Tibial nerve (tissue), 4 donors: ENCODE measurements around the gene NMNAT3. TPM values are rescaled to one million over a fixed set of nuclear protein-coding genes. Genes with fewer than 3 reads are reported as not detected.

Experiments used
- DNase-seq, 2 donors: peaks; one replicate each; pipeline ENCODE4 v3.0.0-alpha.2; 2019; ENCODE audit warnings: low spot score in 2 of 2
- H3K27ac ChIP-seq, 4 donors: fragments of 200-600 bp; sonication (generic) in 3 of 4; one replicate each; pipeline ENCODE4 v1.5.1; 2017 to 2019; ENCODE audit warnings: mild to moderate bottlenecking in 1 of 4
- H3K27me3 ChIP-seq, 2 donors: fragments of 200-600 bp; sonication (generic) in 1 of 2; one replicate each; pipeline versions ENCODE4 v1.5.1 to v1.6.0; 2017 to 2019
- H3K36me3 ChIP-seq, 3 donors: fragments of 200-600 bp; sonication (generic); one replicate each; pipeline ENCODE4 v1.5.1; 2018 to 2019
- H3K4me1 ChIP-seq, 4 donors: fragments of 200-600 bp; sonication (generic) in 3 of 4; one replicate each; pipeline ENCODE4 v1.5.1; 2017 to 2019
- H3K4me3 ChIP-seq, 4 donors: fragments of 200-600 bp; sonication (generic) in 3 of 4; one replicate each; pipeline ENCODE4 v1.5.1; 2017 to 2019; ENCODE audit warnings: mild to moderate bottlenecking in 1 of 4, moderate library complexity in 1 of 4
- H3K9me3 ChIP-seq, 4 donors: fragments of 200-600 bp; sonication (generic) in 3 of 4; one replicate each; pipeline ENCODE4 v1.5.1; 2017 to 2019
- EP300 ChIP-seq, 2 donors: sonication (generic); formaldehyde crosslinking; IDR thresholded peaks; one replicate each; pipeline ENCODE4 v1.6.1; 2017; ENCODE audit warnings: antibody characterized with exemption in 2 of 2, mild to moderate bottlenecking in 1 of 2
- POLR2A ChIP-seq, 2 donors: fragments of 450-650 bp; IDR thresholded peaks; one replicate each; pipeline ENCODE4 v1.6.1; 2017; ENCODE audit warnings: antibody characterized with exemption in 2 of 2, mild to moderate bottlenecking in 2 of 2, moderate library complexity in 2 of 2
- WGBS, 2 donors: methylation state at CpG; one replicate each; pipeline ENCODE4 v1.1.5; 2018; 5-methylcytosine and 5-hydroxymethylcytosine counted together
- total RNA-seq, 4 donors: library from RNA; depleted of rRNA; stranded (reverse); fragments of >200 nt; gene quantifications; one replicate each; pipeline ENCODE4 v1.1.0, GENCODE V29; 2016
- TF ChIP-seq, protein P1 (sequence below), 5 experiments: fragments of 200-600 bp in 3 of 5; fragments of 450-650 bp in 2 of 5; sonication (generic) in 3 of 5; IDR thresholded peaks; one replicate each; pipeline ENCODE4 v1.5.1; 2016 to 2019; ENCODE audit warnings: antibody characterized with exemption in 5 of 5, mild to moderate bottlenecking in 3 of 5, moderate library complexity in 2 of 5

NMNAT3 gene
- total RNA-seq, 4 donors from 2014 or later: 11.0 to 19.4 (median 12.1) TPM

DNA sequence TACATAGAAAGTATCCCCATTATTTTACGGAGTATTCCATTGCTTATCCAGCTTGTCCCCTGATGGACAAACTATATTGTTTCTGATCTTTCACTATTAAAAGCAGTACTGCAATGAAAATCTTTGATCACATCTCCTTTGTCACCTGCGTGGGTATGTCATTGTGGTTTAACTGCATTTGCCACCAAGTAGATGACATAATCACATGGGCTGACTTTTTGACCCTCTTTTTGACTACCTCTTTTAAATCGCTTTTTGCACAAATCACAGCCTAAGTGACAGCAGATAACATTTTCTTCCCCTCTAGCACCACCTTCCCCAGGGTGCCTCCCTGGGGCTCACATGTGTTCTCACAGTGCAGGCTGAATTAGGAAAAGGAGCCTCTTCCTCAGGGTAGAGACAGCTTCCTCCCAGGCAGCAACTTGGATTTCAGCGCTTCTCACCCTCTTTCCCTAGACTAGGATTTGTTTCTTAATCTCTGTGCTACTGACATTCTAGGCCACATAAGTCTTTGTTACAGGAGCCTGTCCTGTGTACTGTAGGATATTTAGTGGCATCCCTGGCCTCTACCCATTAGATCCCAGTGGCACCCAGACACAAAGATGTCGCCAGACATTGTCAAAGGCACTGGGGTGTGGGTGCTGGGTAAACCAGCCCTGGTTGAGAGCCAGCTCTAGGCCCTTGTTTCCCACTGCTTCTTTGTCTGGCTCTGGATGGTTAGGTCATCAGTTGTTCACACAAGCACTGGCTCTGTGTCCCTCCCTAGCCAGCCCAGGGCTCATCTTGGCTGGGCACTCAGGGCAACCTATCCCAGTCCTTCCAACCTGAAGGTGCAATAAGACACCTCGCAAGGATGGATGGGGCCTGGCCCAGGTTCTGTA lies 136.9 kb downstream of the NMNAT3 start:
- Histone ChIP-seq H3K9me3 (no peaks in the 10 kb centered on the region), H3K4me1 (peaks cover 0 to 26% (median 10%) of the 10 kb centered on the region in 4 donors), H3K27ac (peak overlapping the region in 1 of 4 donors; percentile 10), H3K4me3 (no peak overlapping the region), H3K27me3 (no peaks in the 10 kb centered on the region), H3K36me3 (no peaks in the 10 kb centered on the region)
- TF ChIP-seq, protein P1, sequence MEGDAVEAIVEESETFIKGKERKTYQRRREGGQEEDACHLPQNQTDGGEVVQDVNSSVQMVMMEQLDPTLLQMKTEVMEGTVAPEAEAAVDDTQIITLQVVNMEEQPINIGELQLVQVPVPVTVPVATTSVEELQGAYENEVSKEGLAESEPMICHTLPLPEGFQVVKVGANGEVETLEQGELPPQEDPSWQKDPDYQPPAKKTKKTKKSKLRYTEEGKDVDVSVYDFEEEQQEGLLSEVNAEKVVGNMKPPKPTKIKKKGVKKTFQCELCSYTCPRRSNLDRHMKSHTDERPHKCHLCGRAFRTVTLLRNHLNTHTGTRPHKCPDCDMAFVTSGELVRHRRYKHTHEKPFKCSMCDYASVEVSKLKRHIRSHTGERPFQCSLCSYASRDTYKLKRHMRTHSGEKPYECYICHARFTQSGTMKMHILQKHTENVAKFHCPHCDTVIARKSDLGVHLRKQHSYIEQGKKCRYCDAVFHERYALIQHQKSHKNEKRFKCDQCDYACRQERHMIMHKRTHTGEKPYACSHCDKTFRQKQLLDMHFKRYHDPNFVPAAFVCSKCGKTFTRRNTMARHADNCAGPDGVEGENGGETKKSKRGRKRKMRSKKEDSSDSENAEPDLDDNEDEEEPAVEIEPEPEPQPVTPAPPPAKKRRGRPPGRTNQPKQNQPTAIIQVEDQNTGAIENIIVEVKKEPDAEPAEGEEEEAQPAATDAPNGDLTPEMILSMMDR (IDR thresholded peaks at IDR 0.05): no peak
- TF ChIP-seq EP300 (IDR thresholded peaks at IDR 0.05): no peak
- TF ChIP-seq POLR2A (IDR thresholded peaks at IDR 0.05): no peak
- DNase-seq: no peak
- 87 to 88% methylated on average over 6 of the region's 6 CpGs for WGBS, 2 donors

- no peak for DNase-seq
- no peaks in the 10 kb centered on the region for H3K9me3 ChIP-seq
- H3K27ac ChIP-seq: peak overlapping the region; percentile 31 to 71 (median 60)
- H3K27me3 ChIP-seq: no peaks in the 10 kb centered on the region
- peaks cover 0 to 48% (median 27%) of the 10 kb centered on the region in 4 donors for H3K4me1 ChIP-seq
- peak overlapping the region; percentile 34 to 62 (median 53) for H3K4me3 ChIP-seq
- no peak for TF ChIP-seq EP300 (IDR thresholded peaks at IDR 0.05)
- TF ChIP-seq, protein P1 (IDR thresholded peaks at IDR 0.05): no peak
- TF ChIP-seq POLR2A (IDR thresholded peaks at IDR 0.05): no peak
- H3K36me3 ChIP-seq: no peaks in the 10 kb centered on the region
- WGBS, 2 donors: 59 to 66% methylated on average over 20 to 21 of the region's 21 CpGs
These were observed 139.0 kb downstream of the NMNAT3 start for GRCh38 chr3:139538733-139539132.

DNA sequence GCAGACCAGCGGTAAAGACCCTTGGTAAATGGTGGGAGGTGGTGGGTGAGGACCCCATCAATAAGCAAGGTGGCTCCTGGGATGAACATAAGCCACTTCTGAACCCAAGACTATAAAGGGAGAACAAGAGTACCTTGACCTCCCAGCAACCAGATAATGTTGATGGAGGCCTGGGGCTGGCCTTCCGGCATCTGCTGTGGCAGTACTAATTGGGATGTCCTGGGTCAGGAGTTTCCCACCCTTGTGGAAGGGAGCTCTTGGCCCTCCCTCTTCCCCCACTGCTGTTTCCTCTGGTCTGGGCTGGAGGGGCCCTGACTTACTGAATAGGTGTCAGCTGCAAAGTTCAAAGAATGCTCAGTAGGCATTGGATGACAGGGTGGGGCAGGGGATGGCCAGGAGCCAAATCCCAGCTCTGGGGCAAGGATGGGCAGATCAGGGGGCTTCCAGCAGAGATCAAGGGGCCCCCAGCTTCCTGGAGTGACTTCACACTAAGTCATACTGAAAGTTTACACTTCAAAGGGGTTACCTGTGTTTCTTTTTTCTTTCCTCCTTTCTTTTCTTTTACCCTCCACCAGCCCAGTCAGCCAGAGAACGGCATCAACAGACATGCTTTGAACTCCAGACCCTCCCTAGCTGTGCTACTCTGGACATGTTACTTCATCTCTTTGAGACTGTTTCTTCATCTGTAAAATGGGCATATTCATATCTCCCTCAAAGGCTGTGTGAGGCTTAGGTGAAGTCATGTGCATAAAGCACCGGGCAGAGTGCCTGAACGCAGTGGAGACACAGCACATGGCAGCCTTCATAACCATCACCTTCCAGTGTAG lies 139.8 kb downstream of the NMNAT3 start:
- DNase-seq: no peak
- no peak overlapping the region for H3K4me3 ChIP-seq

DNA sequence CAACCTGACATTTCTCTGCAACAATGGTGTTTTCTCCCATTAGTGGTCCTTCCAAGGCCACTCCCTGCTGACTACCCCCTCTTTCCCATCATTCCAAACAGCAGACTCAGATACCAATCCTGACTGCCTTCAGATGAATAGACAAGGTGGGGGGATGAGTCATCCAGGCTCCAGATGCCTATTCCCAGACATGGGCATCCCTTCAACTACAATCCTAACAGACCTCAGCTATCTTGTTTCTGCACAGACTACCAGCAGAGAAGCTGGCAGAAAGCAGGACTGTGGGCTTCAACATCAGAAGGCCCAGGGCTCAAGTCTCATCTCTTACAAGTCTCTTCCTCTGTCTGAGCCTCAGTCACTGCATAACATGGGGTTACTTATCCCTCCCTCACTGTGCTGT lies 140.4 kb downstream of the NMNAT3 start:
- H3K9me3 ChIP-seq: no peaks in the 10 kb centered on the region
- no peaks in the 10 kb centered on the region for H3K27me3 ChIP-seq
- no peaks in the 10 kb centered on the region for H3K36me3 ChIP-seq
- peaks cover 0 to 61% (median 31%) of the 10 kb centered on the region in 4 donors for H3K4me1 ChIP-seq
- no peak overlapping the region for H3K4me3 ChIP-seq
- H3K27ac ChIP-seq: no peak overlapping the region
- TF ChIP-seq, protein P1 (IDR thresholded peaks at IDR 0.05): no peak
- TF ChIP-seq EP300 (IDR thresholded peaks at IDR 0.05): no peak
- TF ChIP-seq POLR2A (IDR thresholded peaks at IDR 0.05): no peak
- no peak for DNase-seq

More for the DNA sequence above, 139.8 kb downstream of the NMNAT3 start:
- Histone ChIP-seq H3K27me3 (no peaks in the 10 kb centered on the region), H3K36me3 (no peaks in the 10 kb centered on the region), H3K27ac (no peak overlapping the region), H3K9me3 (no peaks in the 10 kb centered on the region), H3K4me1 (peaks cover 0 to 55% (median 29%) of the 10 kb centered on the region in 4 donors)
- no peak for TF ChIP-seq EP300 (IDR thresholded peaks at IDR 0.05)
- TF ChIP-seq, protein P1 (IDR thresholded peaks at IDR 0.05): no peak
- WGBS, 2 donors: 93 to 98% methylated on average over 5 of the region's 5 CpGs
